H9 (cell line): ENCODE data around the gene HSPA12A. TPM values are rescaled to one million over a fixed set of nuclear protein-coding genes. Genes with fewer than 3 reads are reported as not detected.

Experiments
- DNase-seq: peaks from one replicate; pipeline ENCODE4 v3.0.0-alpha.2; 2017
- H2AFZ ChIP-seq: one replicate; pipeline ENCODE4 v1.6.1; 2013; ENCODE audit warnings: mild to moderate bottlenecking, low read length, control low read depth, moderate library complexity
- H2AK5ac ChIP-seq: 2 replicates; pipeline ENCODE4 v1.6.1; 2013; ENCODE audit warnings: low read length, control low read depth, mixed read lengths; ENCODE audit not compliant: insufficient read length
- H2BK120ac ChIP-seq: one replicate; pipeline ENCODE4 v1.6.1; 2013; ENCODE audit warnings: low read depth, mild to moderate bottlenecking, low read length, control low read depth, inconsistent platforms; ENCODE audit not compliant: poor library complexity, severe bottlenecking
- H2BK12ac ChIP-seq: 2 replicates; pipeline ENCODE4 v1.6.1; 2013; ENCODE audit warnings: low read length, control low read depth, mixed read lengths, low read depth; ENCODE audit not compliant: insufficient read length
- H2BK15ac ChIP-seq: 2 replicates; pipeline ENCODE4 v1.6.1; 2013; ENCODE audit warnings: low read depth, low read length, control low read depth
- H2BK20ac ChIP-seq: one replicate; pipeline ENCODE4 v1.6.1; 2013; ENCODE audit warnings: low read depth, mild to moderate bottlenecking, low read length, control low read depth, inconsistent platforms; ENCODE audit not compliant: poor library complexity, severe bottlenecking
- H2BK5ac ChIP-seq: 2 replicates; pipeline ENCODE4 v1.6.1; 2013; ENCODE audit warnings: low read length, control low read depth, mixed read lengths; ENCODE audit not compliant: insufficient read length
- H3K14ac ChIP-seq: 2 replicates; pipeline ENCODE4 v1.6.1; 2013; ENCODE audit warnings: low read length, control low read depth; ENCODE audit not compliant: insufficient read depth
- H3K18ac ChIP-seq: 2 replicates; pipeline ENCODE4 v1.6.1; 2013; ENCODE audit warnings: low read depth, mild to moderate bottlenecking, mixed read lengths, low read length, control low read depth; ENCODE audit not compliant: insufficient read length
- H3K23ac ChIP-seq: 2 replicates; pipeline ENCODE4 v1.6.1; 2013; ENCODE audit warnings: low read length, control low read depth, mixed read lengths, low read depth; ENCODE audit not compliant: insufficient read length
- H3K23me2 ChIP-seq: 2 replicates; pipeline ENCODE4 v1.6.1; 2013; ENCODE audit warnings: low read depth, mild to moderate bottlenecking, mixed read lengths, low read length, control low read depth; ENCODE audit not compliant: insufficient read length, poor library complexity, severe bottlenecking
- H3K27ac ChIP-seq: 2 replicates; pipeline ENCODE4 v1.5.1; 2013; ENCODE audit warnings: low read length, control low read depth, mixed read lengths, low read depth; ENCODE audit not compliant: insufficient read length
- H3K27me3 ChIP-seq: 2 replicates; pipeline ENCODE4 v1.6.1; 2013; ENCODE audit warnings: low read length, control low read depth, inconsistent platforms; ENCODE audit not compliant: insufficient read depth
- H3K4ac ChIP-seq: 2 replicates; pipeline ENCODE4 v1.6.1; 2013; ENCODE audit warnings: low read depth, mild to moderate bottlenecking, control low read depth, inconsistent platforms, low read length, moderate library complexity
- H3K4me1 ChIP-seq: 2 replicates; pipeline ENCODE4 v1.6.1; 2013; ENCODE audit warnings: low read length, control low read depth, inconsistent platforms; ENCODE audit not compliant: insufficient read depth
- H3K4me2 ChIP-seq: 2 replicates; pipeline ENCODE4 v1.6.1; 2013; ENCODE audit warnings: low read length, control low read depth, mixed read lengths; ENCODE audit not compliant: insufficient read length, insufficient read depth
- H3K56ac ChIP-seq: 2 replicates; pipeline ENCODE4 v1.6.1; 2013; ENCODE audit warnings: low read depth, mild to moderate bottlenecking, mixed read lengths, low read length, control low read depth; ENCODE audit not compliant: insufficient read length
- H3K79me1 ChIP-seq: 2 replicates; pipeline ENCODE4 v1.6.1; 2013; ENCODE audit warnings: low read depth, mild to moderate bottlenecking, moderate library complexity, low read length, control low read depth, inconsistent platforms; ENCODE audit not compliant: insufficient read depth, poor library complexity, severe bottlenecking
- H3K79me2 ChIP-seq: 2 replicates; pipeline ENCODE4 v1.6.1; 2013; ENCODE audit warnings: low read length, control low read depth, inconsistent platforms; ENCODE audit not compliant: insufficient read depth
- H3K9ac ChIP-seq: 2 replicates; pipeline ENCODE4 v1.6.1; 2013; ENCODE audit warnings: low read length, control low read depth, mixed read lengths; ENCODE audit not compliant: insufficient read length; ENCODE audit errors: extremely low read depth
- H3K9me3 ChIP-seq: one replicate; pipeline ENCODE4 v1.6.1; 2013; ENCODE audit warnings: low read depth, low read length, inconsistent platforms; ENCODE audit not compliant: control insufficient read depth
- H3T11ph ChIP-seq: one replicate; pipeline ENCODE4 v1.6.1; 2013; ENCODE audit warnings: mild to moderate bottlenecking, low read length, control low read depth, inconsistent platforms
- H4K20me1 ChIP-seq: one replicate; pipeline ENCODE4 v1.6.1; 2013; ENCODE audit not compliant: control insufficient read depth, insufficient read length, insufficient read depth
- H4K5ac ChIP-seq: 2 replicates; pipeline ENCODE4 v1.6.1; 2013; ENCODE audit warnings: low read depth, mild to moderate bottlenecking, mixed read lengths, low read length, control low read depth; ENCODE audit not compliant: insufficient read length
- H4K8ac ChIP-seq: replicated peaks from 2 replicates; pipeline ENCODE4 v1.6.1; 2013; ENCODE audit warnings: low read length, control low read depth, mixed read lengths, low read depth; ENCODE audit not compliant: insufficient read length
- H4K91ac ChIP-seq: 2 replicates; pipeline ENCODE4 v1.6.1; 2013; ENCODE audit warnings: low read depth, mild to moderate bottlenecking, moderate library complexity, mixed read lengths, low read length, control low read depth; ENCODE audit not compliant: insufficient read length
- H3K27ac Mint-ChIP-seq, 3 experiments: 2 replicates in 2 of 3; 3 replicates in 1 of 3; pipeline ENCODE4 v1.8.0; 2020 to 2021; ENCODE audit warnings: mixed read lengths in 3 of 3, mild to moderate bottlenecking in 1 of 3, moderate library complexity in 1 of 3
- H3K27me3 Mint-ChIP-seq: 2 replicates; pipeline ENCODE4 v1.8.0; 2021; ENCODE audit warnings: low read depth, mild to moderate bottlenecking, moderate library complexity, mixed read lengths
- H3K36me3 Mint-ChIP-seq, 3 experiments: 2 replicates in 2 of 3; 3 replicates in 1 of 3; pipeline ENCODE4 v1.8.0; 2020 to 2021; ENCODE audit warnings: low read depth in 3 of 3, mixed read lengths in 3 of 3; ENCODE audit not compliant: insufficient read depth in 1 of 3
- H3K4me1 Mint-ChIP-seq, 2 experiments: 2 replicates each; pipeline ENCODE4 v1.8.0; 2020; ENCODE audit warnings: mixed read lengths in 2 of 2
- H3K4me3 Mint-ChIP-seq, 2 experiments: 2 replicates in 1 of 2; 3 replicates in 1 of 2; pipeline ENCODE4 v1.8.0; 2020 to 2021; ENCODE audit warnings: mild to moderate bottlenecking in 2 of 2, mixed read lengths in 2 of 2, moderate library complexity in 1 of 2
- H3K9me3 Mint-ChIP-seq, 2 experiments: 2 replicates in 1 of 2; 3 replicates in 1 of 2; pipeline ENCODE4 v1.8.0; 2020; ENCODE audit warnings: mild to moderate bottlenecking in 2 of 2, mixed read lengths in 2 of 2, moderate library complexity in 1 of 2
- WGBS: extraction: QIAGEN DNeasy Blood & Tissue Kit; methylation state at CpG from one replicate; pipeline ENCODE4 v1.1.7; 2013; ENCODE audit warnings: missing lambda C conversion rate, low lambda C conversion rate, mixed read lengths; ENCODE audit not compliant: insufficient read length; ENCODE audit errors: extremely low coverage; 5-methylcytosine and 5-hydroxymethylcytosine counted together
- total RNA-seq: library from RNA; stranded (reverse); gene quantifications from 2 replicates; pipeline ENCODE4 v1.2.1, GENCODE V29; 2021
- TF ChIP-seq, protein P1 (sequence below): fragments of 200-600 bp; sonication (generic); conservative IDR thresholded peaks from 3 replicates; pipeline ENCODE4 v1.8.0; 2021; ENCODE audit warnings: antibody characterized with exemption, mild to moderate bottlenecking

The HSPA12A gene
- total RNA-seq, 1 experiment from 2014 or later: 3.2 TPM

DNA sequence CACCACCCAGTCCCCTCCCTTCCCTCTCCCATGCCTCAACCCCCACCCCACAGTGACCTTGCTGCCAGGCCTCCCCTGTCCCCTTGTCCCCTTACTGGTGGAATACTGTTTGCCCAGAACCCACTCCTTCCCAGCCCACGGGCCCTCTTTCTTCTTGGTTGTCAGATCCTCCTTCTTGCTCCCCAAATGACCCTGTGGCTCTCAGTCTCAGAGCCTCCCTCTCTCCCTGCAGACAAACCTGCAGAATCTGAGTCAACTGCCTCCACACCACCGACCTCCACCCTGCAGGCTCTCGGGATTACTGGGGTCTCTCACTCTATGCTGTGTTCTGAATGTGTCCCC is 47.5 kb downstream of the HSPA12A start:
- Histone ChIP-seq H2BK12ac (no peak overlapping the region), H3K27ac (no peak overlapping the region), H3K14ac (no peak overlapping the region; the same call in 1 of the 2 replicates), H4K20me1 (no peaks in the 10 kb centered on the region), H3K9me3 (no peaks in the 10 kb centered on the region), H2BK15ac (no peak overlapping the region), H2AFZ (no peak overlapping the region), H3K4ac (no peak overlapping the region), H2BK120ac (no peak overlapping the region), H3K79me1 (no peaks in the 10 kb centered on the region), H3K23ac (no peak overlapping the region), H3K4me2 (no peak overlapping the region), H2AK5ac (no peak overlapping the region), H3K18ac (no peak overlapping the region), H3K79me2 (no peaks in the 10 kb centered on the region), H2BK5ac (no peak overlapping the region), H3K4me1 (peaks cover 13% of the 10 kb centered on the region), H4K8ac (no peak overlapping the region), H4K91ac (no peak overlapping the region), H3K9ac (no peak overlapping the region), H3K23me2 (no peaks in the 10 kb centered on the region), H4K5ac (no peak overlapping the region), H2BK20ac (no peak overlapping the region), H3T11ph (no peak overlapping the region), H3K56ac (no peak overlapping the region), H3K27me3 (no peaks in the 10 kb centered on the region)
- H3K9me3 Mint-ChIP-seq: no peaks in the 10 kb centered on the region; a peak in 1 of 5 replicates
- H3K27ac Mint-ChIP-seq: peak overlapping the region in 1 of 3 experiments; percentile 92; a peak in 3 of 7 replicates
- TF ChIP-seq, protein P1, sequence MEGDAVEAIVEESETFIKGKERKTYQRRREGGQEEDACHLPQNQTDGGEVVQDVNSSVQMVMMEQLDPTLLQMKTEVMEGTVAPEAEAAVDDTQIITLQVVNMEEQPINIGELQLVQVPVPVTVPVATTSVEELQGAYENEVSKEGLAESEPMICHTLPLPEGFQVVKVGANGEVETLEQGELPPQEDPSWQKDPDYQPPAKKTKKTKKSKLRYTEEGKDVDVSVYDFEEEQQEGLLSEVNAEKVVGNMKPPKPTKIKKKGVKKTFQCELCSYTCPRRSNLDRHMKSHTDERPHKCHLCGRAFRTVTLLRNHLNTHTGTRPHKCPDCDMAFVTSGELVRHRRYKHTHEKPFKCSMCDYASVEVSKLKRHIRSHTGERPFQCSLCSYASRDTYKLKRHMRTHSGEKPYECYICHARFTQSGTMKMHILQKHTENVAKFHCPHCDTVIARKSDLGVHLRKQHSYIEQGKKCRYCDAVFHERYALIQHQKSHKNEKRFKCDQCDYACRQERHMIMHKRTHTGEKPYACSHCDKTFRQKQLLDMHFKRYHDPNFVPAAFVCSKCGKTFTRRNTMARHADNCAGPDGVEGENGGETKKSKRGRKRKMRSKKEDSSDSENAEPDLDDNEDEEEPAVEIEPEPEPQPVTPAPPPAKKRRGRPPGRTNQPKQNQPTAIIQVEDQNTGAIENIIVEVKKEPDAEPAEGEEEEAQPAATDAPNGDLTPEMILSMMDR: no peak
- peaks cover 31% of the 10 kb centered on the region for H3K27me3 Mint-ChIP-seq
- no peak for DNase-seq
- H3K36me3 Mint-ChIP-seq: peaks cover 0 to 5% (median 0%) of the 10 kb centered on the region in 3 experiments; a peak in 2 of 7 replicates
- H3K4me1 Mint-ChIP-seq: peaks cover 55 to 59% of the 10 kb centered on the region in 2 experiments
- peak overlapping the region in 1 of 2 experiments; percentile 15; a peak in 2 of 5 replicates for H3K4me3 Mint-ChIP-seq
- no CpG with 5 or more reads among the region's 3 CpGs for WGBS
